ENCODE results near the gene ARVCF.

DNA sequence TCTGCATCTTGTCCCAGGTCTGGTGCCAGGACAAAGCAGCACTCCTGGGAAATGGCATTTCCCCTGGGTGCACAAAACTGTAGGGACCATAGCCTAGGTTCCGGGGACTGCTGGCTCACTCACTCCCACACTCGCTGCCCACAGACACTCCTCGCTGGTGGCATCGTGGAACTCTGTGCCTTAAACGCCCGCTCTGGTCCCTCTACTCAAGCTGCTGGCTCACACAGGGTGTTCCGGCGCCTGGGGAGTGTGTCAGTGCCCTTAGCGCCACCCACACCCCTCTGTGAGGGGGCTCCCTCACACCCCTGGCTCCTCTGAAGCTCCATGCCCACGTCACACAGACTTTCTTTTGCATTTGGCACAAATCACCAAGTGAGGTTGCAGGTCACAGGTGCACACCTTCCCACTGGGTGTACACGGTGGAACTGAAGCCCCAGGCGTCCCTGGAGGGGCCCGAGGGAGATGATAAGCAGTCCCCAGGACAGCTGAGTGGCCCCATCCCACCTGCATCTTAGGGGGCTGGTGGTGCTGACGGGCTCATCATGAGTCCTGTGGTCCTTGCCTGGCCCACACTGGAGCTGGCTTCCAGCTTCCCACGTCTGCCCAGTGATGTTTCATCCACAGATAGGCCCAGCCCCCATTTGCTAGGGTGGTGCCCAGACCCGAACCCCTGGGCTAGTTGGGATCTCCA, 40.2 kb upstream of the ARVCF start:
- no peak for TF ChIP-seq POLR2AphosphoS5 (IDR thresholded peaks at IDR 0.05)
- TF ChIP-seq, protein P1, sequence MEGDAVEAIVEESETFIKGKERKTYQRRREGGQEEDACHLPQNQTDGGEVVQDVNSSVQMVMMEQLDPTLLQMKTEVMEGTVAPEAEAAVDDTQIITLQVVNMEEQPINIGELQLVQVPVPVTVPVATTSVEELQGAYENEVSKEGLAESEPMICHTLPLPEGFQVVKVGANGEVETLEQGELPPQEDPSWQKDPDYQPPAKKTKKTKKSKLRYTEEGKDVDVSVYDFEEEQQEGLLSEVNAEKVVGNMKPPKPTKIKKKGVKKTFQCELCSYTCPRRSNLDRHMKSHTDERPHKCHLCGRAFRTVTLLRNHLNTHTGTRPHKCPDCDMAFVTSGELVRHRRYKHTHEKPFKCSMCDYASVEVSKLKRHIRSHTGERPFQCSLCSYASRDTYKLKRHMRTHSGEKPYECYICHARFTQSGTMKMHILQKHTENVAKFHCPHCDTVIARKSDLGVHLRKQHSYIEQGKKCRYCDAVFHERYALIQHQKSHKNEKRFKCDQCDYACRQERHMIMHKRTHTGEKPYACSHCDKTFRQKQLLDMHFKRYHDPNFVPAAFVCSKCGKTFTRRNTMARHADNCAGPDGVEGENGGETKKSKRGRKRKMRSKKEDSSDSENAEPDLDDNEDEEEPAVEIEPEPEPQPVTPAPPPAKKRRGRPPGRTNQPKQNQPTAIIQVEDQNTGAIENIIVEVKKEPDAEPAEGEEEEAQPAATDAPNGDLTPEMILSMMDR (IDR thresholded peaks at IDR 0.05): no peak
- TF ChIP-seq POLR2A (IDR thresholded peaks at IDR 0.05): no peak
- TF ChIP-seq EP300 (IDR thresholded peaks at IDR 0.05): no peak

All from gastroesophageal sphincter (tissue), 3 donors.